HG02870 (cell line): ENCODE measurements around the gene SLC25A25.
A peak's percentile ranks its signal among the peaks of the same experiment; 100 is the strongest.

Source experiments
- ATAC-seq: cut with Tn5 transposase; IDR thresholded peaks from one replicate; pipeline ENCODE4 v1.9.1; 2021; ENCODE audit warnings: mild to moderate bottlenecking, moderate library complexity; ENCODE audit not compliant: unreplicated experiment

The SLC25A25 gene

GRCh38 chr9:128072144-128073021 is 4.4 kb downstream of the SLC25A25 start:
- no peak for ATAC-seq

- ATAC-seq = no peak
These were observed 5.3 kb downstream of the SLC25A25 start for GRCh38 chr9:128073253-128073886.

GRCh38 chr9:128077847-128078503 is 9.9 kb downstream of the SLC25A25 start:
- no peak for ATAC-seq

- ATAC-seq = no peak
These were observed 10.7 kb downstream of the SLC25A25 start for GRCh38 chr9:128078504-128079434.

DNA sequence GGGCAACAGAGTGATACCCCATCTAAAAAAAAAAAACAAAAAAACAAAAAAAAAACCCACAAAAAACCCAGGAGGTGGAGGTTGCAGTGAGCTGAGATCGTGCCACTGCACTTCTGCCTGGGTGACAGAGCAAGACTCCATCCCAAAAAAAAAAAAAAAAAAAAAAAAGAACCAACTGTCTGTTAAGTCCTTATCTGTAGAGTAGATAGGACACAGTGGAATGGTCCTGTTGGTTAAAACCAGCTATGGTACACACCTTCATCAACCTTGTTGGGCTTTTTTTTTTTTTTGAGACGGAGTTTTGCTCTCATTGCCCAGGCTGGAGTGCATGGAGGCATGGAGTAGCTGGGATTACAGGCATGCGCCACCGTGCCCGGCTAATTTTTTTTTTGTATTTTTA is 12.2 kb downstream of the SLC25A25 start:
- ATAC-seq = no peak

DNA sequence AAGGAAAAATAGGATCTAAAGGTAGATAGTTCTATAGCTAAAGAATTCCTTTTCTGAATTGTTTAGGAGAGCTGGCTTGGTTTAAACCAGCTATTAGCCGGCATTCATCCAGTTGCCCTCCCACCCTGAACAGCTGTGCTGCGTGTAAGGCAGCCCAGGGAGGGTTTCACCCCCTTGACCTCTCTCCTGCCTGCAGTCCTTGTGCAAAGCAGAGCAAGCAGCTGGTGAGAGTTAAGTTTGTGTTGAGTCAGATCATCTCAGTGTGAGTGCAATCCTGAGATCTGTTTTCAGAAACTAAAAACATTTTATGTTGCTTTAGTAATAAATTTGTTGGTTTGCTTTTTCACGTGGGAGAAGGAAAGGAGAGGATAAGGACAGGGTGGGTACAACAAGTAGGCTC is 13.0 kb downstream of the SLC25A25 start:
- ATAC-seq = no peak

DNA sequence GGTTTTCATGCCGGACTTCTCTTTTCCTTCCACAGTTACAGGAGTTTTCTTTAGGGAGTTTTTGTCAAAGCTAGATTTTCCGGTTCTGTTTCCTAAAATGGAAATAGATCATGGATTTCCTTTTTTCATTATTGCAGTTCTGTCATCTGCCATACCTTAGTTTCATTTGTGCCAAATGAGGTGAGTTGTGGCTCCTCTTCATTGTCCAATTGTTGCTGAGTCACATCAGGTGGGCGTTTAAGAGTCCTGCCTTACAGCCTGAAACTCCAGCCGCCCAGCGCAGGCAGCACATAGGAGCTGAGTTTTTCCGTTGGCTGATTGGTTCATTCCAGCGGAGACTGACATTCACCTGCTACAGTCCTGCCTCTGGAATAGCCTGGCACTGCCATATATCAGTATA is 14.1 kb downstream of the SLC25A25 start:
- no peak for ATAC-seq

GRCh38 chr9:128084746-128085145 is 16.7 kb downstream of the SLC25A25 start:
- ATAC-seq = no peak

DNA sequence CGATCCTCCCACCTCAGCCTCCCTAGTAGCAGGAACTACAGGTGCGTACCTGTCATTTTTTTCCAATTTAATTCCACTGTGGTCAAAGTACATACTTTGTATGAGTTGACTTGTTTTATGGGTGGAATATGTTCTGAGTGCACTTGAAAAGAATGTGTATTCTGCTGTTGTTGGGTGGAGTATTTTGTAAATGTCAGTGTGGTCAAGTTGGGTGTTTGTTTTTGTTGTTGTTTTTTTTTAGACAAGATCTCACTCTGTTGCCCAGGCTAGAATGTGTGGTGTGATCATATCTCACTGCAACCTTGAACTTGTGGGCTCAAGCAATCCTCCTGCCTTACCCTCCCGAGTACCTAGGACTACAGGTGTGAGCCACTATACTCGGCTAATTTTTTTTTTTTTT is 17.9 kb downstream of the SLC25A25 start:
- ATAC-seq = no peak

- ATAC-seq = no peak
These were observed 19.2 kb downstream of the SLC25A25 start for GRCh38 chr9:128087262-128087661.

- no peak for ATAC-seq
These were observed 20.4 kb downstream of the SLC25A25 start for GRCh38 chr9:128088253-128088945.

DNA sequence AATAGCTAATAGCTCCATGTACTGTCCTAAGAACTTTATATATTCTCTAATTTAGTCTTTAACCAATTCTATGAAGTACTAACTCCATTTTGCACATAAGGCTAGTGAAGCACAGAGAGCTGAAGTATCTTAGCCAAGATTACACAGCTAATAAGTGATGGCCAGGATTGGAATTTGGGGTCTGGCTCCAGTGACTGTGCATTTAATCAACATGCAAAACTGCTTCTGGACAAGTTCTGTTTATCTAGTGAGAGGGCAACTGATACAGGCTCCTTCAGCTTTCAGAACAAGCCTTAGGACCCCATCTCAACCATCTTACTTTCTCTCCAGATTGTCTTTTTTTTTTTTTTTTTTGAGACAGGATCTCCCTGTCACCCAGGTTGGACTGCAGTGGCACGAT is 21.3 kb downstream of the SLC25A25 start:
- ATAC-seq = no peak

DNA sequence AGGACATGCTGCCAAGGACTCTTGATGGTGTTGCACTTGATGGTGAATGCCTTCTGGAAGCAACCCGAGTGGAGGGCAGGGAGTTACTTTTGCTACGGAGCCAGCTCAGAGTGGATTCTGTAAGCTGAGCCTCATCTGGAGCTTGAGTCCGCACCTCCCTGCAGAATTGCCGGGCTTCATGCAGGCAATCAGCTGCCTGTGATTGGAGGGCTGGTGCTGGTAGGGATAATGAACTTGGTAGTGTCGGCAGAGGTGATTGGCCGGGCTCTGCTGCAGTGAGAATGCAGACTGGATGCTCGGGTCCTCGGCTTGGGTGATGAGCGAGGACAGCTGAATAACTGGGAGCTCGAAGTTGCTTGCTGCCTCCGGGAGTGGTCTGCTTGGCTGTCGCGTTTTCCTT is 23.1 kb downstream of the SLC25A25 start:
- no peak for ATAC-seq

DNA sequence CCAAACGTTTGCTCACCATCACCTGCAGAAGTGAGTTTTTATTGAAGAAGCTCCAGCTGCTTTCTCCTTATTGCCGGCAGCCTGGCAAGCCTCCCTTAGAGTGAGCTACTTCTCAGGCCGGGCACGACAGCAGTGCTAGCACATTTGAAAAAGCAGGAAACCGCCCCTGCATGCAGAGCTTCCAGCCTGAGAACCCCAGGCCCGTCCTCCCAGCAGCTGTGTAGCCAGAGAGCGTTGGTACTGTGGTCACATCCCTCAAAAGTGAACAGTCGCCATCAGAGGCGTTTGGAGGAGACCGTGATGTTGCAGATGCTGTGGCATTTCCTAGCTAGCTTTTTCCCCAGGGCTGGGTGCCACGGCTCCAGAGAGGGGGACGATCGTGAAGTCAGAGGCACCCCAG is 23.5 kb downstream of the SLC25A25 start:
- no peak for ATAC-seq

DNA sequence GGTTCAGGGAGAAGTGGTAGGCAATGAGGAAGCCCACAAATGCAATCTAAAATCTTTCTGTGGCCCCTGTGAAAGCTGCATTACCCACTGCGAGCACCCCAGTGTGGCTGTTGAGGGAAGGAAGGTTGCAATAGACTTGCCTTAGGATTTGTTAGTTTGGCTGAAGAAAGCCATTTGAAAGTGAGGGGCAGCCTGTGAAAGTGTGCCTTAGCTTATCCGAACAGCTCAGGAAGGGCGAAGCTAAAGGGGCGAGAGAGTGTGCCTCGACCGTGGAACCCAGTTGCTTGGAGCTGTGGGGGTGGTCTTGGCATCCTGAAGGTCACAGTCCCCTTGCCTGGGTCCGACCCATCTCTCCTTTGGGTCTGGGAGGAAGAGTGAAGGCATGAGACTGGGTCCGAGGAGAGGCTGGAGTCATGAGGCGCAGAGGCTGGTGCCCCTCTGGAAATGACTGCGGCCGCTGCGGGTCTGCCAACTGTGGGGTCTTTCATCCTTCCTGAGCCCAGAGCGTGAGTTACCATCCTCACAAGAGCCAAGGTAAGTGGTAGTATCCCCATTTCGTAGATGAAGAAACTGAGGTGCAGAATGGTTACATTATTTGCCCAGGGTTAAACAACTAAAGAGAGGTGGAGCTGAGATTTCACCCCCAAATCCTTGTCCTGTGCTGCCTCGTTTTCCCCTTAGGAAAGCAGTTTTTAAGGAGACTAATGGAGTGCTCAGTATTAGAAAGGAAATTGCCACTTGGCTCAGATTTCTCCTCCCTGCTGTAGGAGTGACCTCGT is 24.4 kb downstream of the SLC25A25 start:
- no peak for ATAC-seq

DNA sequence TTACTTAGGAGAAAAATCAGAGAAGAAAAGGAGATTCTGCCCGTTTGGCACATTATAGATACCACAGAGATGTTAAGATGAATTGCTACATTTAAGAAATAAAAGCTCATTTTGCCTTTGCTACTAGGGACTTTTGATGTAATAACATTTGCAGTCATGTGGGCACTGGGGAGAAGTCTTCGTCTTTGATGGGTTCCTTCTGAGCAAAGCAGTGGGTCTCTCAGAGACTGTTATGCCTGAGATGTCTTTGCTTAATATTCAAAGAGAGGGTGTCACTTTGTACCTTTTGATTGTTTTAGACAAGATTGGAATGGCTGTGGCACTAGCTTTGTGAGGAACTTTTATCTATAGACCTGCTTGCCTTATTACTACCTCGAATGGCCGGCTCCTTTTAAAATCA is 25.0 kb downstream of the SLC25A25 start:
- no peak for ATAC-seq

DNA sequence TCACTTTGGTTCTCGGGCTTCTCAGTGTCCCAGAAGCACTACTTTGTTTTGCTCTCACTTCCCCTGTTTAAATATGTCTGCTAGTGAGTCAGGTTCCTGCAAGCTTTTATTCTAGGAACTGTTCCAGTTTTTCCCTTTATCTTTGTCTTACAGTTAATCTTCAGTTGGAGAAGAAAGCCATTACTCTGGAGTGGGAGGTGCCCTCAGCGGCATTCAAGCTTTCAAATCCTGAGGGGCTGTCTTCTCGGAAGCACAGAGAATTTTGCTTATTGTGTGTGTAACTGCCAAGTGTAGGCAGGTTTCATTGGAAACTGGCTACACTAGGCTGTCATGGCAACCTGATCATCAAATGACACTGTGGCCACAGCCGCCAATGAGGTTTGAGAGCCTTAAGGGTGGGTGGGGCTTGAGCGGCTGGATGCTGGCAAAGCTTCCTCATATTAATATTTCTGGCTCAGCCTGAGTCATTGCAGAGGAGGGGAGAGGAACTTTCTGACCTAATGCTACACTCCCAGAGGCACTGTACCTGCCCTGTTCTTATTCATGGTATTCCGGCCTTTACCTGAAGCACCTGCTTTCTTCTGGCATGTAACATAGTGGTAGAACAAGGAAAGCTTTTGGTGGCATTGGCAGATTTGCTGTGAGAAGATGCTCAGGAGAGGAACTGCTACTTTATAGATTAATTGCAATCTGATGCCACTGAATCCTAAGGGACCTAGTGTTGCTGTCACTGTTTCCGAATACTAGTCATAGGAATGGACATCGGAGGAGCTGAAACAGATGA is 26.3 kb downstream of the SLC25A25 start:
- peak; percentile 95 for ATAC-seq

- no peak for ATAC-seq
These were observed 27.0 kb downstream of the SLC25A25 start for GRCh38 chr9:128094950-128095544.
